Transverse colon (tissue), 4 donors: Measurements from ENCODE around the gene ATP5PO. TPM values are rescaled to one million over a fixed set of nuclear protein-coding genes. Genes with fewer than 3 reads are reported as not detected.

Source experiments
- DNase-seq: peaks from one replicate; pipeline ENCODE4 v3.0.0-alpha.2; 2019
- H3K27ac ChIP-seq, 4 donors: fragments of 200-600 bp; sonication (generic); 2 replicates each; pipeline ENCODE4 v1.5.1; 2016 to 2018; ENCODE audit warnings: inconsistent platforms in 4 of 4
- H3K27me3 ChIP-seq: fragments of 200-600 bp; sonication (generic); 2 replicates; pipeline ENCODE4 v1.5.1; 2017; ENCODE audit warnings: inconsistent platforms
- H3K36me3 ChIP-seq, 4 donors: fragments of 200-600 bp; sonication (generic); 2 replicates each; pipeline ENCODE4 v1.5.1; 2017 to 2019; ENCODE audit warnings: inconsistent platforms in 4 of 4
- H3K4me1 ChIP-seq, 4 donors: fragments of 200-600 bp; sonication (generic); 2 replicates each; pipeline ENCODE4 v1.5.1; 2017 to 2020; ENCODE audit warnings: inconsistent platforms in 4 of 4
- H3K4me3 ChIP-seq, 4 donors: fragments of 200-600 bp; sonication (generic); 1 replicate in 1 of 4; 2 replicates in 3 of 4; pipeline versions ENCODE4 v1.5.1 to v1.6.1; 2017 to 2019; ENCODE audit warnings: inconsistent platforms in 4 of 4
- H3K9me3 ChIP-seq, 2 donors: fragments of 200-600 bp; sonication (generic); 2 replicates each; pipeline ENCODE4 v1.5.1; 2017 to 2019; ENCODE audit warnings: inconsistent platforms in 2 of 2
- CTCF ChIP-seq, 5 experiments: fragments of 200-600 bp in 3 of 5; fragments of 450-650 bp in 2 of 5; sonication (generic) in 3 of 5; IDR thresholded peaks; 1 replicate in 2 of 5; 2 replicates in 3 of 5; pipeline ENCODE4 v1.5.1; 2016 to 2017; ENCODE audit warnings: antibody characterized with exemption in 5 of 5, inconsistent platforms in 3 of 5, mild to moderate bottlenecking in 2 of 5, moderate library complexity in 1 of 5
- EP300 ChIP-seq: sonication (generic); formaldehyde crosslinking; IDR thresholded peaks from one replicate; pipeline ENCODE4 v1.6.1; 2017; ENCODE audit warnings: antibody characterized with exemption, low read depth
- POLR2A ChIP-seq: fragments of 450-650 bp; IDR thresholded peaks from one replicate; pipeline ENCODE4 v1.6.1; 2016; ENCODE audit warnings: antibody characterized with exemption, mild to moderate bottlenecking, moderate library complexity
- POLR2AphosphoS5 ChIP-seq, 3 donors: sonication (generic); formaldehyde crosslinking; IDR thresholded peaks; one replicate each; pipeline ENCODE4 v1.6.1; 2016; ENCODE audit warnings: antibody characterized with exemption in 3 of 3
- WGBS, 2 donors: methylation state at CpG; one replicate each; pipeline ENCODE4 v1.1.5; 2018; ENCODE audit warnings: low coverage in 1 of 2; 5-methylcytosine and 5-hydroxymethylcytosine counted together
- in situ Hi-C, 4 donors: fragments of 200-750 bp; cut with MboI; loops; one replicate each; pipeline versions ENCODE4 v1.15.0 to v1.15.1; 2017; ENCODE audit warnings: low sequenced_read_pairs in 3 of 4, low pct_ligation_motif_present in 1 of 4, low pct_unique_long_range_greater_than_20kb in 1 of 4
- intact Hi-C: fragments of 100-400 bp; cut with DNase I; formaldehyde crosslinking; loops from one replicate; pipeline ENCODE4 v1.15.1; 2023; ENCODE audit warnings: low total_unique reads
- total RNA-seq, 4 donors: library from RNA; depleted of rRNA; stranded (reverse); fragments of >200 nt; gene quantifications; one replicate each; pipeline ENCODE4 v1.1.0, GENCODE V29; 2016

The ATP5PO gene
- total RNA-seq, 4 donors from 2014 or later = 65.1 to 375 (median 193) TPM

GRCh38 chr21:33945652-33946270 lies 30.2 kb upstream of the ATP5PO start:
- H3K36me3 ChIP-seq = no peaks in the 10 kb centered on the region
- H3K4me1 ChIP-seq = peaks cover 18 to 29% (median 23%) of the 10 kb centered on the region in 4 donors
- no peak for DNase-seq
- intact Hi-C loops (no loop called here), in situ Hi-C loops (loop anchor here in 1 of 4 donors (25.0 kb wide), 1 partner anchor 267 kb away; no protein-coding TSS in a partner anchor)
- no peak overlapping the region for H3K4me3 ChIP-seq
- H3K27ac ChIP-seq = no peak overlapping the region
- no peak for TF ChIP-seq CTCF (IDR thresholded peaks at IDR 0.05)
- H3K27me3 ChIP-seq = no peaks in the 10 kb centered on the region
- WGBS, 2 donors = 92 to 100% methylated on average over 2 of the region's 2 CpGs
- H3K9me3 ChIP-seq = no peaks in the 10 kb centered on the region

DNA sequence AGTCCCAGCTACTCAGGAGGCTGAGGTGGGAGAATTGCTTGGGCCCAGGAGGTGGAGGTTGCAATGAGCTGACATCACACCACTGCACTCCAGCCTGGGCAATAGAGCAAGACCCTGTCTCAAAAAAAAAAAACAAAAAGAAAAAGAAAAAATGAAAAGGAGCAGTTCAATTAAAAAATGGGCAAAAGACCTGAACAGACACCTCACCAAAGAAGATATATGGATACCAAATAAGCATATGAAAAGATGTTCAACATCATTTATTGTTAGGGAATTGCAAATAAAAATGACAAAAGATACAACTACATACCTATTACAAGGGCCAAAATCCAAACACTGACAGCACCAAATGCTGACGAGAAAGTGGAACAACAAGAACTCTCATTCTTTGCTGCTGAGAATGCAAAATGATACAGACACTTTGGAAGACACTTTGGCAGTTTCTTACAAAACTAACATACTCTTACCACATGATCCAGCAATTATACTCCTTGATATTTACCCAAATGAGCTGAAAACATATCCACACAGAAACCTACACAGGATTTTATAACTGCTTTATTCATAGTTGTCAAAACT lies 28.7 kb upstream of the ATP5PO start:
- H3K27me3 ChIP-seq = no peaks in the 10 kb centered on the region
- intact Hi-C loops = loop anchor here (5.0 kb wide), 1 partner anchor 258 kb away; no protein-coding TSS in a partner anchor

DNA sequence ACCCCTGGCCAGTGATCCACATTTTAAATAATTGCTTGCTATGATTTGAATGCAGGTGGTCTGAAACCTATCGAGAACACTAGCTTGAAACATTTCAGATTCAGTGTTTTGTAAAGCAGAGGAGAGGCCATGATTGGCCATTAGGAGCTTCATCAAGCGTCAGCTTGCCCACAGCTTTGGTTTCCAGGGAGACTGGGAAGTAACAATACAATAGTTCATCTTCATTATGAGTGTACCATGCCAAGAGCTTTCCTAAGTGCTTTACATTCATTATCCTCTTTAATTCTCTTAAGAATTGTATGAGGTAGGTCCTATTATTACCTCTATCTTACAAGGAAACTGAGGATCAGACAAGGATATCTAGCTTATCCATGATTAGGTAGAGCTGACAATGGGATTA lies 27.7 kb upstream of the ATP5PO start:
- 65 to 74% methylated on average over 2 of the region's 2 CpGs for WGBS, 2 donors
- peaks cover 13 to 23% (median 15%) of the 10 kb centered on the region in 4 donors for H3K4me1 ChIP-seq
- H3K4me3 ChIP-seq = no peak overlapping the region
- H3K9me3 ChIP-seq = no peaks in the 10 kb centered on the region
- in situ Hi-C loops (loop anchor here in 1 of 4 donors (25.0 kb wide), 1 partner anchor 269 kb away; no protein-coding TSS in a partner anchor), intact Hi-C loops (loop anchor here (5.0 kb wide), 1 partner anchor 259 kb away; no protein-coding TSS in a partner anchor)
- H3K27me3 ChIP-seq = no peaks in the 10 kb centered on the region
- no peaks in the 10 kb centered on the region for H3K36me3 ChIP-seq
- no peak for DNase-seq
- H3K27ac ChIP-seq = peak overlapping the region in 1 of 4 donors; percentile 17
- TF ChIP-seq POLR2A = no peak
- TF ChIP-seq EP300 = no peak
- no peak for TF ChIP-seq POLR2AphosphoS5 (IDR thresholded peaks at IDR 0.05)
- no peak for TF ChIP-seq CTCF (IDR thresholded peaks at IDR 0.05)

More for the DNA sequence above, 28.7 kb upstream of the ATP5PO start:
- TF ChIP-seq POLR2AphosphoS5 (IDR thresholded peaks at IDR 0.05) (no peak), POLR2A (no peak), EP300 (no peak), CTCF (IDR thresholded peaks at IDR 0.05) (no peak)
- no peak for DNase-seq
- Histone ChIP-seq H3K4me1 (peaks cover 18 to 29% (median 23%) of the 10 kb centered on the region in 4 donors), H3K27ac (no peak overlapping the region), H3K4me3 (no peak overlapping the region), H3K36me3 (no peaks in the 10 kb centered on the region), H3K9me3 (no peaks in the 10 kb centered on the region)
- 92 to 100% methylated on average over 1 of the region's 1 CpG for WGBS, 2 donors
- in situ Hi-C loops = loop anchor here in 1 of 4 donors (25.0 kb wide), 1 partner anchor 268 kb away; no protein-coding TSS in a partner anchor

- intact Hi-C loops (loop anchor here (5.0 kb wide), 1 partner anchor 260 kb away; no protein-coding TSS in a partner anchor), in situ Hi-C loops (loop anchor here in 1 of 4 donors (25.0 kb wide), 1 partner anchor 270 kb away; no protein-coding TSS in a partner anchor)
- H3K4me3 ChIP-seq = no peak overlapping the region
- TF ChIP-seq POLR2A (no peak), POLR2AphosphoS5 (IDR thresholded peaks at IDR 0.05) (no peak), EP300 (no peak), CTCF (IDR thresholded peaks at IDR 0.05) (no peak)
- H3K4me1 ChIP-seq = peaks cover 4 to 15% (median 9%) of the 10 kb centered on the region in 4 donors
- no peak for DNase-seq
- peak overlapping the region in 2 of 4 donors; percentile 0 to 73 for H3K27ac ChIP-seq
- H3K27me3 ChIP-seq = no peaks in the 10 kb centered on the region
- no peaks in the 10 kb centered on the region for H3K36me3 ChIP-seq
- H3K9me3 ChIP-seq = no peaks in the 10 kb centered on the region
Observed at GRCh38 chr21:33942426-33942825, 26.8 kb upstream of the ATP5PO start.
